ENCODE measurements around the gene IL17RA. TPM values are rescaled to one million over a fixed set of nuclear protein-coding genes. Genes with fewer than 3 reads are reported as not detected.

The IL17RA gene
- total RNA-seq, 1 donor from 2014 or later = 1.2 TPM

GRCh38 chr22:17158176-17158567 is 73.4 kb downstream of the IL17RA start:
- no peak for DNase-seq

- DNase-seq = peak; percentile 88
Observed at GRCh38 chr22:17158568-17159503, 74.0 kb downstream of the IL17RA start, which contains the start of gene HDHD5. Gene HDHD5, minus strand, starts transcription at chr22:17159277. Its CDS starts 26 bp downstream, at chr22:17159251.

GRCh38 chr22:17159504-17159951 is 74.7 kb downstream of the IL17RA start:
- DNase-seq = peak; percentile 64

- DNase-seq = no peak
Observed at GRCh38 chr22:17161991-17162390, 77.2 kb downstream of the IL17RA start.

- no peak for DNase-seq
Observed at GRCh38 chr22:17162731-17163130, 77.9 kb downstream of the IL17RA start.

GRCh38 chr22:17164392-17165024 is 79.7 kb downstream of the IL17RA start:
- no peak for DNase-seq

Other genes with a start within 250 kb of the IL17RA start
- gene GAB4, start 76.8 kb upstream of the IL17RA start, total RNA-seq = not detected
- gene TMEM121B, start 36.4 kb downstream of the IL17RA start, total RNA-seq = 10.0 TPM
- 41.3 TPM for gene HDHD5, start 74.3 kb downstream of the IL17RA start, total RNA-seq
- 3.4 TPM for gene ADA2, start 134.4 kb downstream of the IL17RA start, total RNA-seq

Measured in occipital lobe (tissue), 2 donors.